DMS53 (cell line): ENCODE results near the gene AP1B1.

ENCODE experiments used
- DNase-seq: peaks from one replicate; lab custom pipeline; 2025; lab: John Stamatoyannopoulos, UW

Gene AP1B1

DNA sequence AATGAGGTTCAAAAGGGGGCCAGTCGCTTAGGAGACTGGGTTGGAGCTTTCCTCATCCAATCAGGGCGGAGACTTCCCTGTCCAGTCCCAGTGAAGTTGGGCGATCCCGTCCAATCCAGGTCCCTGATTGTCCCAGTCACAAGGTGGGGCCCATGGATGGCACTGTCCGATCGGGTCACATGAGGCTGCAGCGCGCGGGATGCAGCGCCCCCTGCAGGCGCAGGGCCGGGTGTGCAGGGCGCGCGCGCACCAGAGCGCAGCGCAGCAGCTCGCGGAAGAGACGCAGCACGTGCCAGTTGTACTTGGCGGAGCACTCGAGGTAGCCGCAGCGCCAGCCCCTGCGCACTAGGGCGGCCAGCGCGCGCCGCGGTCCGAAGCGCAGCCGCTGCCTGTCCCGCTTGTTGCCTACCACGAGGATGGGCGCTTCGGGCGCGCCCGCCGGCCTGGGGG lies 75.2 kb downstream of the AP1B1 start:
- DNase-seq = peak; percentile 80

- DNase-seq = peak; percentile 2
Measured at GRCh38 chr22:29312218-29313125, 75.9 kb downstream of the AP1B1 start.

GRCh38 chr22:29311464-29312217 lies 76.7 kb downstream of the AP1B1 start:
- peak; percentile 53 for DNase-seq

GRCh38 chr22:29310863-29311339 lies 77.5 kb downstream of the AP1B1 start:
- DNase-seq = peak; percentile 90

DNA sequence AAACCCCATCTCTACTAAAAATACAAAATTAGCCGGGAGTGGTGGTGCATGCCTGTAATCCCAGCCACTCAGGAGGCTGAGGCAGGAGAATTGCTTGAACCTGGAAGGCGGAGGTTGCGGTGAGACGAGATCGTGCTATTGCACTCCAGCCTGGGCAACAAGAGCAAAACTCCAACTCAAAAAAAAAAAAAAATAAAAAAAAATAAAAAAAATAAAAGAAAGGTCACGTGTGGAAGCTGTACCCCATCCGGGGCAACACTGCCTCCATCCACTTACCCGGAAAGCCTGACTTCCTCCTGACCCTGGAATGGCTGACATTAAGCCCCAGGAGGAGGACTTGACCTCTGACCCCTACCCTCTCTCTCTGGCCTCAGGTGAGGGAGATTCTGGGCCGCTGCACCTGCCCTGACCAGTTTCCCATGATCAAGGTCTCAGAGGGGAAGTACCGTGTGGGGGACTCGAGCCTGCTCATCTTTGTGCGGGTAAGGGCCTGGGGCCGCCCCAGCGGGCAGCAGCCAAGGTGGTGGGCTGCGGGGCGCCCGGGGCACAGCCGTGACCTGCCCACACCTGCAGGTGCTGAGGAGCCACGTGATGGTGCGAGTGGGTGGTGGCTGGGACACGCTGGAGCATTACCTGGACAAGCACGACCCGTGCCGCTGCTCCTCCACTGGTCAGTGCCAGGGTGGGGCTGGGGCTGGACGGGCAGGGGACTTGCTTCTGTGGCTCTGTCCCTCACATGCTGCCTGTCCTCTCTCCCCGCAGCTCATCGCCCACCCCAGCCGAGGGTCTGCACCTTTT lies 78.1 kb downstream of the AP1B1 start:
- DNase-seq = peak; percentile 69

DNA sequence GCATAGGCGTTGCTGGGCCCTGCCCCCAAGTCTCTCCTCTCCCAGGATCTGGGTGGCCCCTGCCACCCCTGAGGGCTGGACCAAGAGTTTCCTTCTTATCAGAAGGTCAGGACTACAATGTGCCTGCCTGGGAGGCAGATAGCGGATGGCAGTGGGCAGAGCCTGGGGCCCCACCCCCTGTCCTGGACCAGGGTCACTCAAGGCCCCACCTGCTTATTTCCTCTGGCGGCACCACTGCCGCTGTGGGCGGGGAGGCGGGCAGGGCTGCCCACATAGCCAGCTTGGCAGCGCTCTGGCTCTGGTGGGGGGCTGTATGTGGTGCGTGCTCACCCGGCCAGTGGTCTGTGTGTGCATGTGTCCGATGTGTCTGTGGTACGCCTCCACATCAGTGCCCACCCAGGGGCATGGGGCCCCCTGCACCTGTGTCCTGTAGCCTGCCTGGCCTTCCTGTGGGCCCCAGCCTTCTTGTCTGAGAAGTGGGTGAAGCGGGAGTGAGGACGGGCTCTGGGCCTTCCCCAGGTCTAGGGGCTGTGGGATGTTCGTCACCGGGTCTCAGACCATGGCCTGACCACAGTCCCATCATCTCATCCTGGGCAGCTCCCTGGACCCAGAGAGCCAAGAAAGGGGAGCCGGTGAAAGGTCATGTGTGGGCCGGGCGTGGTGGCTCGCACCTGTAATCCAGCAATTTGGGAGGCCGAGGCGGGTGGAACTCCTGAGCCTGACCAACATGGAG lies 78.9 kb downstream of the AP1B1 start:
- peak; percentile 12 for DNase-seq

DNA sequence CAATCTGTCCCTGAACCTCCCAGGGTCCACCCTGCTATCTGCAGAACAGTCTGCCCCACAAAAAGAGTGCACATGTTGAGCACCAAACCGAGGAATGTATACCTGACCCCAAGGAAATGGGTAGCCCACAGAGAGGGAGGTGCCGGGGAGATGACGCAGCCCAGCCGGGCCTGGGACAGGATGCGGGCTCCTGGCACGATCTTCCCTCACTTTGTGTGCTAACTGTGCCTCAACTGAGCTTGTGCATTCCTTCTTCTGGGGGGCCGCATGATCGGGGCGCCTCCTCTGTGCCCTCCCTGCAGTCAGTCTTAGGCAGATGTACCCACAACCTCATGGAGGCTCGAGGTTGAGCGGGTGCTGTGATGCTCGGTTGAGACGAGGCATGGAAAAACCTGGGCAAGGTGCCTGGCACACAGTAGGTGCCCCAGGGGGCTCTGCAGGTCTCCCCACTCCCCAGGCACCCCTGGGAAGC lies 79.5 kb downstream of the AP1B1 start:
- DNase-seq = no peak

DNA sequence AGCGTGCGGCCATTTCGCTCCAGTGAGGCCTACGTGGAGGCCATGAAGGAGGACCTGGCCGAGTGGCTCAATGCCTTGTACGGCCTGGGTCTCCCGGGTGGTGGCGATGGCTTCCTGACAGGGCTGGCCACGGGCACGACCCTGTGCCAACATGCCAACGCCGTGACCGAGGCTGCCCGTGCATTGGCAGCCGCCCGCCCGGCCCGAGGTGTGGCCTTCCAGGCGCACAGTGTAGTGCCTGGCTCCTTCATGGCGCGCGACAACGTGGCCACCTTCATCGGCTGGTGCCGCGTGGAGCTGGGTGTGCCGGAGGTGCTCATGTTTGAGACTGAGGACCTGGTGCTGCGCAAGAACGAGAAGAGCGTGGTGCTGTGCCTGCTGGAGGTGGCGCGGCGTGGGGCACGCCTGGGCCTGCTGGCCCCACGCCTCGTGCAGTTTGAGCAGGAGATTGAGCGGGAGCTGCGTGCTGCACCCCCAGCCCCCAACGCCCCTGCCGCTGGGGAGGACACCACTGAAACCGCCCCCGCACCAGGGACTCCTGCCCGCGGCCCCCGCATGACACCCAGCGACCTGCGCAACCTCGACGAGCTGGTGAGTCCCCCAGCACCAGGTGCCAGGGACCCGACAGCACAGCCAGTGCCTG lies 80.1 kb downstream of the AP1B1 start:
- DNase-seq = no peak

GRCh38 chr22:29307596-29308147 lies 80.7 kb downstream of the AP1B1 start:
- no peak for DNase-seq

DNA sequence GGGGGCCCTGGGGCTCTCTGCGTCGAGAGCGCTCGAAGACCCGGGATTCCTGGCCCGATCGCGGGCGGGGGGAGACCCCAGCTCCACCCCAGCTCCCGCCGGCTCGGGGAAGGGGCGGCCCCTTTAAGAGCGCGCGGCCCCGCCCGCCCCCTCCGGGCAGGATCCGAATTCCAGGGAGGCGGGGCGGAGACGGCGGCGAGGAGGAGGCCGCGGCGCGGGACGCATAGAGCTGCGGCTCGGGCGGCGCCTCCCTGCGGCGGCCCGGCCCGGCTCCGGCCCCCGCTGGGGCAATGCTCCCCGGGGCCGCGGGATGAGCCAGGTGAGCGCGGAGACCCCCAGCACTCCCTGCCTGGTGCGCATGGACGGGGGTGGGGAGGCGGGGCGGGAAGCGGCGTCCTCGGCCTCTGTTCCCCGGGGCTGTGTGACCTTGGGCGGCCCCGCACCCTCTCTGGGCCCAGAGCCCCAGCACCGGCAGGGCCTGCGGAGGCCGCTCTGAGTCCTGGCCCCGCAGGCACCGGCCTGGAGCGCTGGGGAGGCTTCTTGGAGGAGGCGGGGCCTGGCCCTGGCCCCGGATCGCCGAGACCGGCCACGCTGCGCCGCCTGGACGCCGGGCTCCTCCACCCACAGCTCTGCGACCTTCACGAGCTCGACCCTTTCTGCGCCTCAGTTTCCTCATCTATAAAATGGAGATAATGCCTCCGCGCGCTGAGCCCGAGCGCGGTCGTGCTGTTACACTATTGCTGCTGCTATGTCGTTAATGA lies 81.4 kb downstream of the AP1B1 start:
- peak; percentile 62 for DNase-seq

DNA sequence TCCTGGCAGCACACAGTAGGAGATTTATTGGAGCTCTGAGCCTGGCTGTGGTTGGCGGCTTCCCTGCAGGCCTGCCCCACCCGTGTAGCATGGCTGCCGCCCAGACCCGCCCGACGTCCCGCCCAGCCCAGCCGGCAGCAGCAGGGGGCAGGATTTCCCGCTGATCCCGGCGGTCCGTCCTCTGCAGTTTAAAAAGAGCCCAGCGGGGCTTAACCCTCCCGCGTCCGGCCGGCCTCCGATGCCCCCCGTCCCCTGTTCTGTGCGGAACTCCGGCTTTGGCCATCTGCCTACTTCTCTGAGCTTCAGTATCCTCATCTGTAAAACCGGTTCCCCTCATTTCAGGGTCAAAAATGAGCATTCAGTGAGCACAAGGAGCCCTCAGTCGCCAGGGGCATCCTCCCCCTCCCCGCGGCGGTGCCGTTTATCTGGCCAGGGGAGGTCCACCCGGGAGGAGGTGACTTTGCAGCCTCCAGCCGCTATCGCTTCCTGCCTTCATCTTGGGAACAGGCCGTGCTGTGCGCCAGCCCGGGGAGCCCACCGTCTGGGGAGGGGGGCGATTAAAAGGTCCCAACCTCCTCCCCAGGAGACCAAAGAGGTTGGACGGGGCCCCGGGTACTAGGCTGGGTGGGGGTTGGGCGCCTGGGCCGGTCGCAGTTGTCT lies 82.1 kb downstream of the AP1B1 start, which contains the start of gene GAS2L1:
Gene GAS2L1 (plus strand): TSS at position 476 of the 660 bp plus-strand sequence. CDS start 1,456 bp downstream, outside the sequence.
- DNase-seq = peak; percentile 75

- DNase-seq = no peak
Measured at GRCh38 chr22:29305836-29306174, 82.6 kb downstream of the AP1B1 start.

DNA sequence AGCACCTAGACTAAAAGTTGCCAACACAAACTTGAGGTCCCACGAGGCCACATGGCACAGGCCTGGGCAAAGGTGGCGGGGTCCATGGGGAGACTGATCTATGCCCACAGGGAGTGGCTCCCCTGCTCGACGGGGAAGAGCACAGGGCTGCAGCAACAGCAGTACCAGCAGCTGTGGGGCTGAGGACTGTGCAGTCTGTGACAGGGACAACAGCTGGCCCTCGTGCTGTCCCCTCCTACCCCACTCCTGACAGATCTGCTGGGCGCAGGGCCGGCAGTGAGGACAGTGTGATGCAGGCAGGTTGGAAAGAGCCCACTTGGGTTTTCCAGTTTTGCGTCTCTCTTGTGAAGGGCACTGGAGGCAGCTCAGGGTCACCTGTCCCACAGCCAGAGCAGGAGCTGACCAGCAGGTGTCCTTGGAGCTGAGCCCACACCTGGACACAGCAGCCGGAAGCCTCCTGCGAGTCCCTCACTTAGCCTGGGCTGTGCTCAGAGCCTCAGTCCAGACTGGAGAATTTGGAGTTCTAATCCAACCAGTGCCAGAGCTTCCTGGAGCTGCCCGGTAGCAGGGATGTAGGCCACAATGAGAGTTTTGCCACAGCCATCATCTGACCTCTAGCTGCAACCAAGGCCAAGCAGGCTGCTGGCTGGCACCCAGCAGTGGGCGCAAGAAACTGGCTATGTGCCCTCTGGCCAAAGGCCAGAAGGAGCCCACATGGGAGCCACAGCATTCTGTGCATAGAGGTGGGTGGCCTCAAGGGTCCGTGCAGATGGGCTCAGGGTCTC lies 85.5 kb downstream of the AP1B1 start:
- peak; percentile 43 for DNase-seq

GRCh38 chr22:29302402-29302680 lies 86.0 kb downstream of the AP1B1 start:
- peak; percentile 30 for DNase-seq

DNA sequence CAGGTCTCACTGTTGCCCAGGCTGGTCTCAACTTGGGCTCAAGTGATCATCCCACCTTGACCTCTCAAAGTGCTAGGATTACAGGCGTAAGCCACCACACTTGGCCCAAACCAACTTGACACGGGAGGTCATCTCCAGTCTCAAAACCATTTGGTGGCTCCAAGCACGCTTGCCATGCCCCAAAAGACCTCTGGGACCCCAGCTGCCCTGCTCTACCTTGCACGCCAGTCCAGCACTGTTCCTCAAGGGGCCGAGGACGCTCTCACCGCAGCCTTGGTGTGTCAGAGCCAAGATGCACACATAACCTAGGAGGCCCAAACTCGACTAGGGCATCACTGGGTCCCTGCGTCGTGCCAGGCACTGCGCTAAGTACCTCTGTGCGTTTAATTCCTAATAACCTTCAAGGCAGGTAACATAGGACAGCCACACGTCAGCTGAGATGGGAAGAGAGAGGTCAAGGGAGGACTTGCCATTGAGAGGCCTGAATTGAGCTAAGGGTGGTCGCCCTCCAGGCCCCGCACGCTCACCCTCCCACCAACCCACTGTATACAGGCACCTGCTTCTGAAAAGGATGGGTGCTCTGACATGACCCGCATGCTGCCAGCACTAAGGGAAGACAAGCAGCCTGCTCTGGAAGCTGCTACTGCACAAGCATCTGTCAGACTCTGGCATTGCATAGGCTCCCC lies 86.5 kb downstream of the AP1B1 start:
- DNase-seq = no peak

DNA sequence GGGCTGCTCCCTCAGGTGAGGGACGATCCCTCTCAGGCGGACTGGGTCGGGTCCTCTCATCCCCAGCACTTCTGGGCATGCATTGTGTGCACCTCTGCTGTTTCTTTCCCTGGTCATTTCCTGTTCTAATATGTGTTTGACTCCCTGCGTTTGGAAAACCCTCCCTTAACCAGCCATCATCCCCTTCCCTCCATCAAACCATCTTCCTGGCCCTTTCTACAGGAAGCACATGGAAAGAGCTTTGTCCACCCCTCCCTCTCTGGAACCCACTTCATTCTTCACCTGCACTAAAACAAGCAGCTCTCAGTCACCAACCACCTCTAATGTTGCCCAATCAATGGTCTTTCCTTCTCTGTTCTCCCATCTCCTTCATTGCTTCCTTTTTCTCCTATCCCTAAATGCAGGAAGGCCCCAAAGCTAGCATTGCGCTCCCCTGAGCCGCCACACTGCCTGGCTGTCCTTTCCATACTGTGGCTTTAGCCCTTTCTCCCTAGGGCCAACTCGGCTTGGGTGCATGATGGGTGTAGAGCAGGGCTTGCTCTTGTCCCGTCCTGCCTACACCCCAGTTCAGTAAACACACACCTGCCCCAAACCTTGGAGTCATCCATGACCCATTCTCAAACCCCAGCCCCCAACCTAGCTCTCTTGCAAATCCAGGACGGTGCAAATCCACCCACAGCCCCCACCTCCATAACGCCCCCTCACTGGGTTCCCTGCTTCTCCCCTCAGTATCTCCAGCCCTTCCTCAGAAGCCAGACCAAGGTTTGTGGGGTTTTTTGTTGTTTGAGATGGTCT lies 87.4 kb downstream of the AP1B1 start:
- peak; percentile 6 for DNase-seq

DNA sequence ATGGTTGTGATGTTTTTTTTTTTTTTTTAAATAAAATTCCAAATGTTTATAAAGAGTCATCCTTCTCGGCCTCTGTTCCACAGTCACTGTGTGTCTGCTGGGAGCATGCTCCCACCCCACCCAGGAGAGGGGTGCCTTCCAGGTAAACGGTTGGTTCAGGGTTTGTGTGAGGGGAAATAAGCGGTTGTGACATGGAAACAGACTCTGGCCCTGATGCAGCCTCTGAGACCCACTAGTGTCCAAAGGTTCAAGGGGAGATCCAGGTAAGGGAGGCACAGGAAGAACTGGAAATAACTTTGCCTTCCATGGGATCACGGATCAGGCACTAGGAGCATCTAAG lies 87.9 kb downstream of the AP1B1 start:
- no peak for DNase-seq
